Thyroid gland (tissue), 4 donors: Measurements from ENCODE around the gene ABCB7.

Experiments
- CTCF ChIP-seq, 6 experiments: fragments of 200-600 bp in 3 of 6; fragments of 450-650 bp in 3 of 6; sonication (generic) in 3 of 6; IDR thresholded peaks; one replicate each; pipeline ENCODE4 v1.5.1; 2016 to 2019; ENCODE audit warnings: antibody characterized with exemption in 6 of 6, mild to moderate bottlenecking in 2 of 6, inconsistent platforms in 1 of 6, moderate library complexity in 1 of 6
- POLR2A ChIP-seq, 2 donors: fragments of 450-650 bp; IDR thresholded peaks; one replicate each; pipeline ENCODE4 v1.6.1; 2017; ENCODE audit warnings: antibody characterized with exemption in 2 of 2, mild to moderate bottlenecking in 2 of 2, moderate library complexity in 1 of 2

- no peak for TF ChIP-seq CTCF (IDR thresholded peaks at IDR 0.05)
- no peak for TF ChIP-seq POLR2A (IDR thresholded peaks at IDR 0.05)
Observed at GRCh38 chrX:75096331-75096730, 59.8 kb downstream of the ABCB7 start.
